IPS DF 6.9 (cell line): ENCODE measurements around the gene MOK.

Source experiments
- DNase-seq: peaks from one replicate; pipeline ENCODE4 v3.0.0-alpha.2; 2013; ENCODE audit warnings: low read depth, low spot score
- H3K27ac ChIP-seq: one replicate; pipeline ENCODE4 v1.5.1; 2013; ENCODE audit warnings: low read length, control low read depth
- H3K27me3 ChIP-seq: 2 replicates; pipeline ENCODE4 v1.6.1; 2013; ENCODE audit warnings: mild to moderate bottlenecking, low read length; ENCODE audit not compliant: control insufficient read depth, insufficient read depth
- H3K36me3 ChIP-seq: 2 replicates; pipeline ENCODE4 v1.6.1; 2013; ENCODE audit warnings: low read length; ENCODE audit not compliant: control insufficient read depth, insufficient read depth
- H3K4me1 ChIP-seq: 2 replicates; pipeline ENCODE4 v1.6.1; 2013; ENCODE audit warnings: low read length; ENCODE audit not compliant: control insufficient read depth, insufficient read depth
- H3K4me3 ChIP-seq: 2 replicates; pipeline ENCODE4 v1.5.1; 2013; ENCODE audit warnings: mild to moderate bottlenecking, low read length
- H3K9me3 ChIP-seq: 2 replicates; pipeline ENCODE4 v1.6.1; 2013; ENCODE audit warnings: low read length, inconsistent platforms; ENCODE audit not compliant: control insufficient read depth, insufficient read depth
- WGBS: extraction: QIAGEN DNeasy Blood & Tissue Kit; methylation state at CpG from one replicate; pipeline ENCODE4 v1.1.7; 2013; ENCODE audit warnings: mixed read lengths, missing lambda C conversion rate; ENCODE audit not compliant: insufficient read length, insufficient coverage; 5-methylcytosine and 5-hydroxymethylcytosine counted together

Gene MOK

GRCh38 chr14:102215576-102216250, 89.3 kb downstream of the MOK start:
- no peaks in the 10 kb centered on the region for H3K9me3 ChIP-seq
- peaks cover under 1% of the 10 kb centered on the region for H3K4me1 ChIP-seq
- H3K4me3 ChIP-seq = no peak overlapping the region
- DNase-seq = no peak
- no peaks in the 10 kb centered on the region for H3K27me3 ChIP-seq
- no CpG with 5 or more reads among the region's 20 CpGs for WGBS
- H3K36me3 ChIP-seq = peaks cover 3% of the 10 kb centered on the region; the same call in 1 of the 2 replicates
- no peak overlapping the region for H3K27ac ChIP-seq

GRCh38 chr14:102215071-102215470, 89.9 kb downstream of the MOK start:
- peaks cover 3% of the 10 kb centered on the region; the same call in 1 of the 2 replicates for H3K36me3 ChIP-seq
- no CpG with 5 or more reads among the region's 12 CpGs for WGBS

GRCh38 chr14:102213984-102214658, 90.8 kb downstream of the MOK start:
- Histone ChIP-seq H3K36me3 (peaks cover 3% of the 10 kb centered on the region; the same call in 1 of the 2 replicates), H3K4me1 (peaks cover 2% of the 10 kb centered on the region), H3K9me3 (no peaks in the 10 kb centered on the region), H3K27me3 (no peaks in the 10 kb centered on the region), H3K4me3 (no peak overlapping the region), H3K27ac (no peak overlapping the region)
- DNase-seq = no peak
- no CpG with 5 or more reads among the region's 25 CpGs for WGBS

More at GRCh38 chr14:102215071-102215470, 89.9 kb downstream of the MOK start:
- DNase-seq = no peak
- Histone ChIP-seq H3K9me3 (no peaks in the 10 kb centered on the region), H3K27ac (no peak overlapping the region), H3K4me1 (peaks cover 2% of the 10 kb centered on the region), H3K27me3 (no peaks in the 10 kb centered on the region), H3K4me3 (no peak overlapping the region)

GRCh38 chr14:102213470-102213869, 91.5 kb downstream of the MOK start:
- peaks cover 2% of the 10 kb centered on the region for H3K4me1 ChIP-seq
- H3K4me3 ChIP-seq = no peak overlapping the region
- H3K27ac ChIP-seq = no peak overlapping the region
- no peaks in the 10 kb centered on the region for H3K27me3 ChIP-seq
- H3K36me3 ChIP-seq = 0 out of 2 replicates have a peak, but pooled peaks cover 2% of the 10 kb centered on the region
- H3K9me3 ChIP-seq = no peaks in the 10 kb centered on the region
- no peak for DNase-seq
- no CpG with 5 or more reads among the region's 10 CpGs for WGBS

- Histone ChIP-seq H3K36me3 (0 out of 2 replicates have a peak, but pooled peaks cover 2% of the 10 kb centered on the region), H3K4me3 (no peak overlapping the region), H3K9me3 (no peaks in the 10 kb centered on the region), H3K27me3 (no peaks in the 10 kb centered on the region), H3K27ac (no peak overlapping the region), H3K4me1 (peaks cover 2% of the 10 kb centered on the region)
- WGBS = no CpG with 5 or more reads among the region's 10 CpGs
- DNase-seq = no peak
These were observed 92.1 kb downstream of the MOK start for GRCh38 chr14:102212845-102213244.

- peaks cover 2% of the 10 kb centered on the region for H3K4me1 ChIP-seq
- H3K36me3 ChIP-seq = 0 out of 2 replicates have a peak, but pooled peaks cover 2% of the 10 kb centered on the region
- no peaks in the 10 kb centered on the region for H3K27me3 ChIP-seq
- no peaks in the 10 kb centered on the region for H3K9me3 ChIP-seq
- WGBS = no CpG with 5 or more reads among the region's 8 CpGs
- no peak overlapping the region for H3K4me3 ChIP-seq
- H3K27ac ChIP-seq = no peak overlapping the region
- no peak for DNase-seq
These were observed 92.6 kb downstream of the MOK start for GRCh38 chr14:102212356-102212755.

- 0 out of 2 replicates have a peak, but pooled peaks cover 2% of the 10 kb centered on the region for H3K36me3 ChIP-seq
- no peak overlapping the region for H3K4me3 ChIP-seq
- no CpG with 5 or more reads among the region's 12 CpGs for WGBS
- no peaks in the 10 kb centered on the region for H3K9me3 ChIP-seq
- no peak overlapping the region for H3K27ac ChIP-seq
- DNase-seq = no peak
- H3K27me3 ChIP-seq = no peaks in the 10 kb centered on the region
- peaks cover 2% of the 10 kb centered on the region for H3K4me1 ChIP-seq
These were observed 93.7 kb downstream of the MOK start for GRCh38 chr14:102211240-102211639.

GRCh38 chr14:102210421-102211042, 94.4 kb downstream of the MOK start:
- Histone ChIP-seq H3K4me1 (peaks cover 2% of the 10 kb centered on the region), H3K36me3 (peaks cover 2% of the 10 kb centered on the region; the same call in 1 of the 2 replicates), H3K4me3 (no peak overlapping the region), H3K9me3 (no peaks in the 10 kb centered on the region), H3K27me3 (no peaks in the 10 kb centered on the region), H3K27ac (no peak overlapping the region)
- DNase-seq = no peak
- WGBS = no CpG with 5 or more reads among the region's 25 CpGs

GRCh38 chr14:102209224-102209966, 95.6 kb downstream of the MOK start:
- H3K4me3 ChIP-seq = no peak overlapping the region
- peaks cover 2% of the 10 kb centered on the region; the same call in 1 of the 2 replicates for H3K36me3 ChIP-seq
- H3K4me1 ChIP-seq = peaks cover 2% of the 10 kb centered on the region
- no peak for DNase-seq
- no peak overlapping the region for H3K27ac ChIP-seq
- WGBS = no CpG with 5 or more reads among the region's 19 CpGs
- no peaks in the 10 kb centered on the region for H3K9me3 ChIP-seq
- H3K27me3 ChIP-seq = no peaks in the 10 kb centered on the region

GRCh38 chr14:102208741-102209140, 96.2 kb downstream of the MOK start:
- WGBS = no CpG with 5 or more reads among the region's 17 CpGs

More at GRCh38 chr14:102208741-102209140, 96.2 kb downstream of the MOK start:
- DNase-seq = no peak
- H3K36me3 ChIP-seq = peaks cover 2% of the 10 kb centered on the region; the same call in 1 of the 2 replicates
- H3K4me3 ChIP-seq = no peak overlapping the region
- no peaks in the 10 kb centered on the region for H3K27me3 ChIP-seq
- peaks cover 2% of the 10 kb centered on the region for H3K4me1 ChIP-seq
- H3K27ac ChIP-seq = no peak overlapping the region
- H3K9me3 ChIP-seq = no peaks in the 10 kb centered on the region
